NCI-H2107 (cell line): ENCODE measurements around the gene SCART1.
"Not testable (repeated sequence)": the region's sequence is repeated elsewhere in the genome, so short reads cannot be mapped to it uniquely, and the experiment has no call there.

Experiments
- DNase-seq: peaks from one replicate; lab custom pipeline; 2025; lab: John Stamatoyannopoulos, UW

SCART1 gene

GRCh38 chr10:133474027-133474426 lies 20.3 kb downstream of the SCART1 start:
- DNase-seq: no peak

GRCh38 chr10:133474665-133475424 lies 21.1 kb downstream of the SCART1 start:
- no peak for DNase-seq

GRCh38 chr10:133475425-133475734 lies 21.6 kb downstream of the SCART1 start:
- DNase-seq: no peak

- DNase-seq: no peak
Measured at GRCh38 chr10:133475821-133476640, 22.3 kb downstream of the SCART1 start.

- DNase-seq: no peak
Measured at GRCh38 chr10:133476641-133476990, 22.9 kb downstream of the SCART1 start.

GRCh38 chr10:133481086-133481643 lies 27.4 kb downstream of the SCART1 start:
- DNase-seq: no peak

- no peak for DNase-seq
Measured at GRCh38 chr10:133481657-133482056, 27.9 kb downstream of the SCART1 start.

GRCh38 chr10:133484818-133485217 lies 31.1 kb downstream of the SCART1 start:
- DNase-seq: no peak

- no peak for DNase-seq
Measured at GRCh38 chr10:133487085-133487484, 33.3 kb downstream of the SCART1 start.

GRCh38 chr10:133488354-133488753 lies 34.6 kb downstream of the SCART1 start:
- DNase-seq: no peak

GRCh38 chr10:133489816-133490588 lies 36.3 kb downstream of the SCART1 start:
- no peak for DNase-seq

- DNase-seq: not testable (repeated sequence)
Measured at GRCh38 chr10:133493562-133493961, 39.8 kb downstream of the SCART1 start.

- DNase-seq: not testable (repeated sequence)
Measured at GRCh38 chr10:133497363-133497762, 43.6 kb downstream of the SCART1 start.

GRCh38 chr10:133499176-133499575 lies 45.4 kb downstream of the SCART1 start:
- DNase-seq: not testable (repeated sequence)

- DNase-seq: not testable (repeated sequence)
Measured at GRCh38 chr10:133500897-133501296, 47.2 kb downstream of the SCART1 start.

GRCh38 chr10:133509700-133510099 lies 56.0 kb downstream of the SCART1 start:
- DNase-seq: no peak

- DNase-seq: no peak
Measured at GRCh38 chr10:133511408-133511807, 57.7 kb downstream of the SCART1 start.

GRCh38 chr10:133511907-133512528 lies 58.3 kb downstream of the SCART1 start:
- DNase-seq: no peak

- no peak for DNase-seq
Measured at GRCh38 chr10:133515471-133515870, 61.7 kb downstream of the SCART1 start.

GRCh38 chr10:133516057-133516456 lies 62.3 kb downstream of the SCART1 start:
- no peak for DNase-seq

- DNase-seq: not testable (repeated sequence)
Measured at GRCh38 chr10:133518517-133518916, 64.8 kb downstream of the SCART1 start.
